Smooth muscle cell (in vitro differentiated cells): ENCODE data around the gene QRICH1. TPM values are rescaled to one million over a fixed set of nuclear protein-coding genes. Genes with fewer than 3 reads are reported as not detected.

Experiments
- DNase-seq: peaks from one replicate; lab custom pipeline; 2025; ENCODE audit not compliant: unreplicated experiment; lab: John Stamatoyannopoulos, UW
- H2AFZ ChIP-seq: fragments of 200-600 bp; sonication (generic); 2 replicates; pipeline ENCODE4 v1.6.0; 2016; ENCODE audit warnings: antibody characterized with exemption, low read depth, mild to moderate bottlenecking
- H3F3A ChIP-seq: fragments of 200-600 bp; sonication (generic); 2 replicates; pipeline ENCODE4 v1.6.0; 2017; ENCODE audit warnings: antibody characterized with exemption, low read depth
- H3K27ac ChIP-seq: fragments of 200-600 bp; sonication (generic); 2 replicates; pipeline ENCODE4 v1.5.1; 2016; ENCODE audit warnings: low read depth, mild to moderate bottlenecking
- H3K27me3 ChIP-seq: fragments of 200-600 bp; sonication (generic); 2 replicates; pipeline ENCODE4 v1.6.1; 2016; ENCODE audit warnings: low read depth, mild to moderate bottlenecking
- H3K36me3 ChIP-seq: fragments of 200-600 bp; sonication (generic); 2 replicates; pipeline ENCODE4 v1.5.1; 2016; ENCODE audit warnings: low read depth
- H3K4me1 ChIP-seq: fragments of 200-600 bp; sonication (generic); 2 replicates; pipeline ENCODE4 v1.5.1; 2016; ENCODE audit warnings: low read depth
- H3K4me2 ChIP-seq: fragments of 200-600 bp; sonication (generic); 2 replicates; pipeline ENCODE4 v1.6.0; 2016; ENCODE audit warnings: mild to moderate bottlenecking
- H3K4me3 ChIP-seq: fragments of 200-600 bp; sonication (generic); 2 replicates; pipeline ENCODE4 v1.5.1; 2016; ENCODE audit warnings: mild to moderate bottlenecking
- H3K79me2 ChIP-seq: fragments of 200-600 bp; sonication (generic); 2 replicates; pipeline ENCODE4 v1.6.0; 2016; ENCODE audit warnings: low read depth, mild to moderate bottlenecking
- H3K9ac ChIP-seq: fragments of 200-600 bp; sonication (generic); 2 replicates; pipeline ENCODE4 v1.6.0; 2016; ENCODE audit warnings: low read depth
- H3K9me3 ChIP-seq: fragments of 200-600 bp; sonication (generic); replicated peaks from 2 replicates; pipeline ENCODE4 v1.5.1; 2016; ENCODE audit warnings: low read depth
- H4K20me1 ChIP-seq: fragments of 200-600 bp; sonication (generic); 2 replicates; pipeline ENCODE4 v1.6.0; 2016; ENCODE audit warnings: low read depth
- WGBS: methylation state at CpG from one replicate; pipeline ENCODE4 v1.1.7; 2016; ENCODE audit warnings: low lambda C conversion rate; 5-methylcytosine and 5-hydroxymethylcytosine counted together
- polyA plus RNA-seq: library from polyadenylated mRNA; unstranded; fragments of >200 nt; fragmentation: Nextera tagmentation; extraction: Ambion mirVana; gene quantifications from 2 replicates; pipeline ENCODE4 v1.2.1, GENCODE V29; 2016
- total RNA-seq: library from RNA; depleted of rRNA; stranded (reverse); fragments of >200 nt; gene quantifications from 2 replicates; pipeline ENCODE4 v1.2.3, GENCODE V29; 2014
- TF ChIP-seq, protein P1 (sequence below): fragments of 200-600 bp; sonication (generic); IDR thresholded peaks from 2 replicates; pipeline ENCODE4 v1.5.1; 2017; ENCODE audit warnings: borderline replicate concordance, mild to moderate bottlenecking, antibody characterized with exemption; ENCODE audit not compliant: insufficient read depth, poor library complexity, severe bottlenecking

QRICH1 gene
- total and polyA plus RNA-seq, 2 experiments from 2014 or later = 38.2 to 62.0 TPM

DNA sequence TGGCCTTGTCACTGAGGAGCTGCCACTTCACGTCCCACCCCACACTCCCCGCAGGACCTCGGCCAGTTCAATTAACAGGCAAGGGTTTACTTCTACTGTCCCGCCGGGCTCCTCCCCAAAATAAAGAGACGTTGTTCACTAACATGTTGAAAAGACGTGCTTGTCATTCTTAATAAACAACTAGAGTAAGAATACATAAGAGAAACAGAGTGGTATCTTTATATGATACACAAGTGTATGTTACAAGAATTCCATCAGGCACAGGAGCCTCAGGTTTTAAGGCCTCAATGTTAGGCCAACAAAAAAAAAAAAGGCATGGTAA, 64.3 kb downstream of the QRICH1 start:
- peaks cover 26% of the 10 kb centered on the region for H3K79me2 ChIP-seq
- no peaks in the 10 kb centered on the region for H3K27me3 ChIP-seq
- H3K4me1 ChIP-seq = peaks cover 10% of the 10 kb centered on the region
- DNase-seq = no peak
- peak overlapping the region; percentile 69 for H3K9ac ChIP-seq
- peak overlapping the region; percentile 95 for H3K4me2 ChIP-seq
- H4K20me1 ChIP-seq = no peaks in the 10 kb centered on the region
- no peaks in the 10 kb centered on the region for H3K9me3 ChIP-seq
- no peaks in the 10 kb centered on the region for H3K36me3 ChIP-seq
- H3F3A ChIP-seq = peaks cover 30% of the 10 kb centered on the region
- WGBS = 8% methylated on average over 7 of the region's 7 CpGs
- H2AFZ ChIP-seq = no peak overlapping the region
- TF ChIP-seq, protein P1, sequence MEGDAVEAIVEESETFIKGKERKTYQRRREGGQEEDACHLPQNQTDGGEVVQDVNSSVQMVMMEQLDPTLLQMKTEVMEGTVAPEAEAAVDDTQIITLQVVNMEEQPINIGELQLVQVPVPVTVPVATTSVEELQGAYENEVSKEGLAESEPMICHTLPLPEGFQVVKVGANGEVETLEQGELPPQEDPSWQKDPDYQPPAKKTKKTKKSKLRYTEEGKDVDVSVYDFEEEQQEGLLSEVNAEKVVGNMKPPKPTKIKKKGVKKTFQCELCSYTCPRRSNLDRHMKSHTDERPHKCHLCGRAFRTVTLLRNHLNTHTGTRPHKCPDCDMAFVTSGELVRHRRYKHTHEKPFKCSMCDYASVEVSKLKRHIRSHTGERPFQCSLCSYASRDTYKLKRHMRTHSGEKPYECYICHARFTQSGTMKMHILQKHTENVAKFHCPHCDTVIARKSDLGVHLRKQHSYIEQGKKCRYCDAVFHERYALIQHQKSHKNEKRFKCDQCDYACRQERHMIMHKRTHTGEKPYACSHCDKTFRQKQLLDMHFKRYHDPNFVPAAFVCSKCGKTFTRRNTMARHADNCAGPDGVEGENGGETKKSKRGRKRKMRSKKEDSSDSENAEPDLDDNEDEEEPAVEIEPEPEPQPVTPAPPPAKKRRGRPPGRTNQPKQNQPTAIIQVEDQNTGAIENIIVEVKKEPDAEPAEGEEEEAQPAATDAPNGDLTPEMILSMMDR = no peak
- H3K27ac ChIP-seq = peak overlapping the region; percentile 91
- H3K4me3 ChIP-seq = peak overlapping the region; percentile 79

DNA sequence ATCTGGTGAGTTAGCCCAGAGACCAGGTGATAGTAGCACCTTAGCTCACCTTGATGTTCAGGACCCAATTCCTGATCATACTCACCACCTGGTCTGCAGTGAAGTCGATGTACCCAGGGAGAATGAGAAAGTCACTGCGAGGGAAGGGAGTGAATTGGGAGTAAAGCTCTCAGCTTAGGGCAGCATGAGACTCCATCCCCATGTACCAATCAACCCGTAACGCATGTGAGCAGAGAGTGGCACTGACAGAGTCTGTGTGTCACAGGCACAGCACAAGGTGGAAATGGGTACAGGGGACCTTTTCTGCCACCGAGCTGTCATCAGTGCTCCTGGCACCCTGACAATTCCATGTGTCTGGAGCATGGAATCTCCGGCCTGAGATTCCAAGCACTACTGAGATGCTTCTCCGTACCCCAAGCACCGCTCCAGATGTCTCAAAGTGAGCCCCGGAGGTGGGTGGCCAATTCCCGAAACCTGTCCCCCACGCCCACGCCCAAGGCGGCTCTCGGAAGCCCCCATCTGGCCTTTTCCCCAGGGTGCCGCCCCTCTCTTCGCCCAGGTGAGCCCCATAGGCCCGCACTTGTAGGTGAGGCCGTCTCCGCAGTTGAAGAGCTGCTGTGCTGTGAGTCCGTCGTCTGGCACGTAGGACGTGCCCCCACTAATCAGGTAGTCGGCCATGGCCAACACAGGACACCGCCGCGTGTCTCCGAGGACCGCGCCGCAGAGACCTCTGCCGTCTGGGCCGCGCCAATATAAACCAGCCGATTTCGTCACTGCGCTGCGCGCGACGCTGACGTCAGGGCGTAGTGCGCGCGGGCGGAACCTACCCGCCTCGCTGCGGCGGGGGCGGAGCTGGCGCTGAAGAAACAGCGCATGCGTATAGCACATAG, 65.0 kb downstream of the QRICH1 start, which contains the start of gene IMPDH2:
Gene IMPDH2, minus strand, starts transcription at position 726 of the 890 bp plus-strand sequence. Its CDS starts 48 bp downstream, at position 678.
- 8% methylated on average over 54 of the region's 55 CpGs for WGBS
- no peaks in the 10 kb centered on the region for H3K9me3 ChIP-seq

DNA sequence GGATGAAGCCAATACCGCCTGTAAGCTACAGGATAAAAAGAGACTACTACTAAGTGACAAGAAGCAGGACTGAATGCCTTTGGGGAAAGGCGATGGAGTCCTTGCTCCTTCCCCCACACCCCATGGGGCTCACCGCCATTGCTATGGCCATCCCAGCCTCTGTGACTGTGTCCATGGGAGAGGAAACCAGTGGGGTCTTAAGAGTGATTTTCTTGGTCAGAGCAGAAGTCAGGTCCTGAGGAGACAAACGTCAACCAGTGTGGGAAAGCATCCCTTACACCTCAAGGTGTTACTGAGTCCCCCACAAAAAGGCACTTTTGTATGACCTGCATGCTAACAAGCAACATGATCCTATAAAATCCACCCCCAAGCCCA, 65.6 kb downstream of the QRICH1 start:
- H2AFZ ChIP-seq = no peak overlapping the region
- H3K4me1 ChIP-seq = peaks cover 11% of the 10 kb centered on the region
- H3K4me2 ChIP-seq = peak overlapping the region; percentile 95
- peak overlapping the region; percentile 94 for H3K9ac ChIP-seq
- H3K27me3 ChIP-seq = no peaks in the 10 kb centered on the region
- TF ChIP-seq, protein P1 = no peak
- WGBS = 94% methylated on average over 4 of the region's 4 CpGs
- H4K20me1 ChIP-seq = no peaks in the 10 kb centered on the region
- peak overlapping the region; percentile 79 for H3K4me3 ChIP-seq
- peaks cover 28% of the 10 kb centered on the region for H3K79me2 ChIP-seq
- H3K9me3 ChIP-seq = no peaks in the 10 kb centered on the region
- no peaks in the 10 kb centered on the region for H3K36me3 ChIP-seq
- H3F3A ChIP-seq = peaks cover 32% of the 10 kb centered on the region
- H3K27ac ChIP-seq = peak overlapping the region; percentile 91
- no peak for DNase-seq

More for the DNA sequence above, 65.0 kb downstream of the QRICH1 start, which contains the start of gene IMPDH2:
- peak within 1 kb of the TSS; percentile 95 for H3K4me2 ChIP-seq
- peaks cover 10% of the 10 kb centered on the region for H3K4me1 ChIP-seq
- no peaks in the 10 kb centered on the region for H4K20me1 ChIP-seq
- peak; percentile 74 for DNase-seq
- peaks cover 28% of the 10 kb centered on the region for H3K79me2 ChIP-seq
- H3K36me3 ChIP-seq = no peaks in the 10 kb centered on the region
- H3K4me3 ChIP-seq = peak within 1 kb of the TSS; percentile 79
- peaks cover 35% of the 10 kb centered on the region for H3F3A ChIP-seq
- no peaks in the 10 kb centered on the region for H3K27me3 ChIP-seq
- TF ChIP-seq, protein P1 = no peak
- H3K27ac ChIP-seq = peak within 1 kb of the TSS; percentile 91
- H2AFZ ChIP-seq = no peak within 1 kb of the TSS
- peak within 1 kb of the TSS; percentile 94 for H3K9ac ChIP-seq
